Neuronal stem cell (in vitro differentiated cells): ENCODE measurements around the gene SQSTM1.

Source experiments
- DNase-seq: peaks from one replicate; pipeline ENCODE4 v3.0.0-alpha.2; 2013; ENCODE audit warnings: low spot score
- H2AFZ ChIP-seq: one replicate; pipeline ENCODE4 v1.6.1; 2013; ENCODE audit warnings: mild to moderate bottlenecking, low read length, inconsistent platforms
- H2AK5ac ChIP-seq: 2 replicates; pipeline ENCODE4 v1.6.1; 2013; ENCODE audit warnings: low read depth, mild to moderate bottlenecking, inconsistent platforms, low read length, moderate library complexity, mixed read lengths
- H2BK120ac ChIP-seq: 2 replicates; pipeline ENCODE4 v1.6.1; 2013; ENCODE audit warnings: low read depth, mild to moderate bottlenecking, inconsistent platforms, low read length, moderate library complexity, mixed read lengths
- H2BK12ac ChIP-seq: one replicate; pipeline ENCODE4 v1.6.1; 2013; ENCODE audit warnings: low read length, inconsistent platforms
- H2BK15ac ChIP-seq: 2 replicates; pipeline ENCODE4 v1.6.1; 2013; ENCODE audit warnings: mild to moderate bottlenecking, low read length, inconsistent platforms, mixed read lengths
- H2BK5ac ChIP-seq: one replicate; pipeline ENCODE4 v1.6.1; 2013; ENCODE audit warnings: inconsistent platforms, mild to moderate bottlenecking, low read length, moderate library complexity
- H3K14ac ChIP-seq: one replicate; pipeline ENCODE4 v1.6.1; 2013; ENCODE audit warnings: low read length, inconsistent platforms
- H3K18ac ChIP-seq: 2 replicates; pipeline ENCODE4 v1.6.1; 2013; ENCODE audit warnings: low read length, inconsistent platforms
- H3K23ac ChIP-seq: 2 replicates; pipeline ENCODE4 v1.6.1; 2013; ENCODE audit warnings: low read depth, mild to moderate bottlenecking, mixed read lengths, low read length, inconsistent platforms; ENCODE audit not compliant: poor library complexity
- H3K27ac ChIP-seq: replicated peaks from 3 replicates; pipeline ENCODE4 v1.5.1; 2013; ENCODE audit warnings: low read length, inconsistent platforms
- H3K27me3 ChIP-seq, 3 experiments: 2 replicates each; pipeline ENCODE4 v1.6.1; 2013; ENCODE audit warnings: low read length in 3 of 3, mild to moderate bottlenecking in 2 of 3, inconsistent platforms in 1 of 3, low read depth in 1 of 3, mixed read lengths in 1 of 3, moderate library complexity in 1 of 3; ENCODE audit not compliant: control insufficient read depth in 3 of 3, insufficient read depth in 3 of 3
- H3K36me3 ChIP-seq, 2 donors: replicated peaks in 1 of 2; 2 replicates each; pipeline ENCODE4 v1.6.1; 2013; ENCODE audit warnings: low read length in 2 of 2; ENCODE audit not compliant: control insufficient read depth in 2 of 2, insufficient read depth in 2 of 2
- H3K4ac ChIP-seq: 2 replicates; pipeline ENCODE4 v1.6.1; 2013; ENCODE audit warnings: inconsistent platforms, mild to moderate bottlenecking, low read length, moderate library complexity
- H3K4me1 ChIP-seq, 2 donors: 1 replicate in 1 of 2; 2 replicates in 1 of 2; pipeline ENCODE4 v1.6.1; 2013; ENCODE audit warnings: low read length in 2 of 2, low read depth in 1 of 2; ENCODE audit not compliant: control insufficient read depth in 2 of 2, insufficient read depth in 1 of 2
- H3K4me2 ChIP-seq: one replicate; pipeline ENCODE4 v1.6.1; 2013; ENCODE audit warnings: mild to moderate bottlenecking, low read length, inconsistent platforms; ENCODE audit not compliant: insufficient read depth, poor library complexity, severe bottlenecking
- H3K4me3 ChIP-seq, 2 donors: 2 replicates each; pipeline ENCODE4 v1.5.1; 2013; ENCODE audit warnings: low read length in 2 of 2, mild to moderate bottlenecking in 2 of 2, inconsistent platforms in 1 of 2, moderate library complexity in 1 of 2
- H3K79me1 ChIP-seq: one replicate; pipeline ENCODE4 v1.6.1; 2013; ENCODE audit warnings: low read depth, mild to moderate bottlenecking, inconsistent platforms, low read length, moderate library complexity
- H3K9ac ChIP-seq: one replicate; pipeline ENCODE4 v1.6.1; 2013; ENCODE audit warnings: mild to moderate bottlenecking, low read depth, low read length, inconsistent platforms; ENCODE audit not compliant: poor library complexity
- H3K9me3 ChIP-seq, 2 donors: replicated peaks in 1 of 2; 2 replicates each; pipeline versions ENCODE3 to v1.6.1; 2013; ENCODE audit warnings: low read length in 2 of 2, mild to moderate bottlenecking in 2 of 2, inconsistent platforms in 1 of 2, low read depth in 1 of 2, mixed read lengths in 1 of 2, moderate library complexity in 1 of 2; ENCODE audit not compliant: control insufficient read depth in 2 of 2, insufficient read depth in 1 of 2
- H4K8ac ChIP-seq: one replicate; pipeline ENCODE4 v1.6.1; 2013; ENCODE audit warnings: low read depth, mild to moderate bottlenecking, inconsistent platforms, low read length, moderate library complexity
- H4K91ac ChIP-seq: one replicate; pipeline ENCODE4 v1.6.1; 2013; ENCODE audit warnings: low read length, low read depth, mild to moderate bottlenecking, inconsistent platforms; ENCODE audit not compliant: poor library complexity
- WGBS, 2 donors: extraction: QIAGEN DNeasy Blood & Tissue Kit; methylation state at CpG; one replicate each; pipeline ENCODE4 v1.1.7; 2013; ENCODE audit warnings: missing lambda C conversion rate in 2 of 2, mixed read lengths in 1 of 2; ENCODE audit not compliant: insufficient read length in 2 of 2, insufficient replicate concordance in 1 of 2; ENCODE audit errors: extremely low coverage in 2 of 2; 5-methylcytosine and 5-hydroxymethylcytosine counted together

Gene SQSTM1

GRCh38 chr5:179852993-179853547 lies 32.4 kb downstream of the SQSTM1 start:
- H2BK5ac ChIP-seq: no peak overlapping the region
- H3K9me3 ChIP-seq: no peaks in the 10 kb centered on the region
- no peak overlapping the region for H3K4me2 ChIP-seq
- no peak overlapping the region for H4K8ac ChIP-seq
- no peak overlapping the region for H2BK120ac ChIP-seq
- no peak overlapping the region for H3K9ac ChIP-seq
- no peaks in the 10 kb centered on the region for H3K4me1 ChIP-seq
- no peaks in the 10 kb centered on the region for H3K27me3 ChIP-seq
- no peak overlapping the region for H3K23ac ChIP-seq
- H3K27ac ChIP-seq: no peak overlapping the region
- H3K79me1 ChIP-seq: peaks cover 6% of the 10 kb centered on the region
- no peak overlapping the region for H2BK12ac ChIP-seq
- DNase-seq: no peak
- H2AFZ ChIP-seq: no peak overlapping the region
- no peak overlapping the region for H2AK5ac ChIP-seq
- no peak overlapping the region for H3K18ac ChIP-seq
- no peak overlapping the region for H3K4ac ChIP-seq
- H4K91ac ChIP-seq: no peak overlapping the region
- peaks cover 35 to 60% of the 10 kb centered on the region in 2 donors for H3K36me3 ChIP-seq
- H3K14ac ChIP-seq: no peak overlapping the region
- no CpG with 5 or more reads among the region's 8 CpGs for WGBS, 2 donors
- no peak overlapping the region for H2BK15ac ChIP-seq
- H3K4me3 ChIP-seq: no peak overlapping the region

- H2BK5ac ChIP-seq: no peak overlapping the region
- H3K4me1 ChIP-seq: no peaks in the 10 kb centered on the region
- no peak overlapping the region for H3K27ac ChIP-seq
- 100% methylated on average over 2 of the region's 8 CpGs; no CpG with 5 or more reads in 1 of the 2 donors for whole genome bisulfite sequencing, 2 donors
- H3K23ac ChIP-seq: no peak overlapping the region
- no peak overlapping the region for H3K14ac ChIP-seq
- H3K9me3 ChIP-seq: no peaks in the 10 kb centered on the region
- H3K4ac ChIP-seq: no peak overlapping the region
- H3K4me3 ChIP-seq: no peak overlapping the region
- H2AK5ac ChIP-seq: no peak overlapping the region
- no peak overlapping the region for H2BK15ac ChIP-seq
- H3K9ac ChIP-seq: no peak overlapping the region
- H4K91ac ChIP-seq: no peak overlapping the region
- H3K4me2 ChIP-seq: no peak overlapping the region
- H2BK12ac ChIP-seq: no peak overlapping the region
- no peak for DNase-seq
- no peaks in the 10 kb centered on the region for H3K27me3 ChIP-seq
- peaks cover 29 to 48% of the 10 kb centered on the region in 2 donors for H3K36me3 ChIP-seq
- no peak overlapping the region for H3K18ac ChIP-seq
- peaks cover 6% of the 10 kb centered on the region for H3K79me1 ChIP-seq
- no peak overlapping the region for H2AFZ ChIP-seq
- no peak overlapping the region for H4K8ac ChIP-seq
- no peak overlapping the region for H2BK120ac ChIP-seq
These were observed 33.7 kb downstream of the SQSTM1 start for GRCh38 chr5:179854356-179854755.

DNA sequence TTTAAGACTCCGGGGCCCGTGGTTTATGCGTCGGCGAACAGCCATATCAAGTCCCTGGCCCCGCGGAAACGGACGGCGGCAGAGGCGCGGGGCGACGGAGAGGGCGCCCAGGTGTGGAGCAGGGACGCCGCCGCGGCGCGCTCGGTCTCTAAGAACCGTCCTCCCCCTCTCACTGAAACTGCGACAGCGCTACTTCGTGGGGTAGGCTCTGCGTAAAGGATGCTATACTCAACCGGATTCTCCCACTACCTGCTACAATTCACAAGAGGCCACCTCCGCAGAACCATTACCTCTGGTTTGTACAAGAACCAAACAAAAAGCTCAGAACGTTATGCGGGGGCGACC lies 37.5 kb downstream of the SQSTM1 start:
- peak overlapping the region; percentile 96 for H2BK5ac ChIP-seq
- whole genome bisulfite sequencing, 2 donors: no CpG with 5 or more reads among the region's 32 CpGs
- H4K91ac ChIP-seq: no peak overlapping the region
- H2BK120ac ChIP-seq: no peak overlapping the region
- peaks cover 4% of the 10 kb centered on the region for H3K79me1 ChIP-seq
- H3K9ac ChIP-seq: peak overlapping the region; percentile 88
- H3K36me3 ChIP-seq: peaks cover 9 to 30% of the 10 kb centered on the region in 2 donors
- H3K27ac ChIP-seq: peak overlapping the region; percentile 52
- H3K27me3 ChIP-seq: no peaks in the 10 kb centered on the region
- H3K4me3 ChIP-seq: peak overlapping the region; percentile 92 to 95
- H3K4ac ChIP-seq: no peak overlapping the region
- H3K4me1 ChIP-seq: peaks cover 1 to 2% of the 10 kb centered on the region in 2 donors
- no peak overlapping the region for H2BK12ac ChIP-seq
- peak overlapping the region; percentile 86 for H3K4me2 ChIP-seq
- H3K23ac ChIP-seq: peak overlapping the region; percentile 95
- peaks cover 2 to 5% of the 10 kb centered on the region in 2 donors for H3K9me3 ChIP-seq
- H2AFZ ChIP-seq: peak overlapping the region; percentile 98
- peak overlapping the region; percentile 88 for H3K18ac ChIP-seq
- no peak overlapping the region for H3K14ac ChIP-seq
- no peak overlapping the region for H4K8ac ChIP-seq
- no peak for DNase-seq
- H2AK5ac ChIP-seq: peak overlapping the region; percentile 20
- H2BK15ac ChIP-seq: peak overlapping the region; percentile 7

- Histone ChIP-seq H2BK15ac (peak within 1 kb of the TSS; percentile 93), H2BK12ac (no peak within 1 kb of the TSS), H2BK120ac (no peak within 1 kb of the TSS), H4K8ac (peak within 1 kb of the TSS; percentile 52), H3K27me3 (no peaks in the 10 kb centered on the region), H3K36me3 (peaks cover 14 to 35% of the 10 kb centered on the region in 2 donors), H3K79me1 (peaks cover 4% of the 10 kb centered on the region), H2AFZ (peak within 1 kb of the TSS; percentile 98), H3K4me3 (peak within 1 kb of the TSS; percentile 92 to 95), H3K27ac (peak within 1 kb of the TSS; percentile 81), H3K23ac (peak within 1 kb of the TSS; percentile 95), H2BK5ac (peak within 1 kb of the TSS; percentile 96), H3K18ac (peak within 1 kb of the TSS; percentile 88), H3K4me2 (peak within 1 kb of the TSS; percentile 89), H3K14ac (no peak within 1 kb of the TSS), H3K9me3 (peaks cover 2 to 5% of the 10 kb centered on the region in 2 donors), H2AK5ac (peak within 1 kb of the TSS; percentile 84), H4K91ac (peak within 1 kb of the TSS; percentile 22), H3K4me1 (peaks cover 1 to 2% of the 10 kb centered on the region in 2 donors), H3K4ac (no peak within 1 kb of the TSS), H3K9ac (peak within 1 kb of the TSS; percentile 99)
- no CpG with 5 or more reads among the region's 90 CpGs for WGBS, 2 donors
- peak; percentile 92 for DNase-seq
These were observed 38.1 kb downstream of the SQSTM1 start, which contains the start of gene MRNIP for GRCh38 chr5:179858586-179859427. MRNIP (minus strand) TSS chr5:179858817; CDS start chr5:179858796, 21 bp downstream.
